Fibroblast of peridontal ligament (primary cell): ENCODE measurements around the gene SLC2A11.
"Not testable (repeated sequence)": the region's sequence is repeated elsewhere in the genome, so short reads cannot be mapped to it uniquely, and the experiment has no call there.

Experiments used
- DNase-seq: peaks from one replicate; pipeline ENCODE4 v3.0.0-alpha.2; 2010; ENCODE audit errors: extremely low read depth

The SLC2A11 gene

GRCh38 chr22:23847310-23847920 lies 10.3 kb upstream of the SLC2A11 start:
- DNase-seq: no peak

DNA sequence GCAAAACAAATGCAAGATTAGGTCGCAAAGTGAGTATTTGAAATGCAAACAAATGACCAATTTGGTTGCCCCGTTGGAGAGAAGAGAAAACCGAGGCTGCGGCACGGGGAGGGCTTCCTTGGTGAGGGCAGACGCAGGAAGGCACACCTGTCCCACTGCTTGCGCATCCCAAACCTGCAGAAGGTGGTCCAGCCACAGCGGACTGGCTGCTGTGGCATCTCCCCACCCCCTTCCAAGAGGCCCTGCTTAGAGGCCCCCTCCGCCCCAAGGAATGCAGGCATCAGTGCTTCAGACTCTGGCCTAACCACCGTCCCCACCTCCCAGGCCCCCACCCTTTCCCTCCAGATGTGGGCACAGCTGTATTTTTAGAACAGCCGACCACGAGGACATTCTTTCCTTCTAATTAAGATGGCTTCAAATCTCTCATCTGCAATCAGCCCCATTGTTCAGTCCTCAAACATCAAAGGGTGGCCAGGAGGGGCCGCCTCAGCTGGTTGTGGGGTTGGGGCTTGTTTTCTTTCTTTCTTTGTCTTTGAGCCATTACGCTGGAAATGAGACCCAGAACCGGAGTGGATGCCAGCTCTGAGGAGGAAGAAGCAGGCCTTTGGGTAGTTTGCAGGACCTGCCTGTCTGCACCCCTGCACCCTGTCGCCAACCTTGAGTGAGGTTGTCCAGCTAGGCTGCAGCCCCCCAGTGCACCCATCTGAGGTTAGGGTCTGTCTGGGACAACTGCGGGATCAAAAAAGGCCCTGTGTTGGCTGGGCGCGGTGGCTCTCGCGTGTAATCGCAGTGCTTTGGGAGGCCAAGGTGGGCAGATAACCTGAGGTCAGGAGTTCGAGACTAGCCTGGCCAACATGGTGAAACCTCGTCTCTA lies 9.4 kb upstream of the SLC2A11 start:
- peak; percentile 8 for DNase-seq

- peak; percentile 53 for DNase-seq
These were observed 8.4 kb upstream of the SLC2A11 start for GRCh38 chr22:23849009-23850006.

DNA sequence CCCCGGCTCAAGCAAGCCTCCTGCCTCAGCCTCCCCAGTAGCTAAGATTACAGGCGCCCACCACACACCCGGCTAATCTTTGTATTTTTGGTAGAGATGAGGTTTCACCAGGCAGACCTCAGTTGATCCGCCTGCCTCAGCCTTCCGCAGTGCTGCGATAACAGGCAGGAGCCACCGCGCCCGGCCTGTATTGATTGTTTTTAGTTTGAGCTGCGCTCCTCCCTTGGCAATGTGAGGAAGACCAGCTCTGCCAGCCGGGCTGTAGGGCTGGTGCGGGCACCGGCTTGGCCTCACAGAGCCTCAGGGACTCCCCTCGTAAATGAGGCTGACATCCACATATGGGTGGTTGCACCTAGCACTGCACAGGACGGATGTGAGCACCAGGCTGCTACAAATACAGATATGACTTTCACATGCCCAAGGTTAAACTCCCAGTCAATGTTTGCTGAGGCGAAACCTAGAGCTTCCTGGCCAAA lies 7.5 kb upstream of the SLC2A11 start:
- DNase-seq: no peak

DNA sequence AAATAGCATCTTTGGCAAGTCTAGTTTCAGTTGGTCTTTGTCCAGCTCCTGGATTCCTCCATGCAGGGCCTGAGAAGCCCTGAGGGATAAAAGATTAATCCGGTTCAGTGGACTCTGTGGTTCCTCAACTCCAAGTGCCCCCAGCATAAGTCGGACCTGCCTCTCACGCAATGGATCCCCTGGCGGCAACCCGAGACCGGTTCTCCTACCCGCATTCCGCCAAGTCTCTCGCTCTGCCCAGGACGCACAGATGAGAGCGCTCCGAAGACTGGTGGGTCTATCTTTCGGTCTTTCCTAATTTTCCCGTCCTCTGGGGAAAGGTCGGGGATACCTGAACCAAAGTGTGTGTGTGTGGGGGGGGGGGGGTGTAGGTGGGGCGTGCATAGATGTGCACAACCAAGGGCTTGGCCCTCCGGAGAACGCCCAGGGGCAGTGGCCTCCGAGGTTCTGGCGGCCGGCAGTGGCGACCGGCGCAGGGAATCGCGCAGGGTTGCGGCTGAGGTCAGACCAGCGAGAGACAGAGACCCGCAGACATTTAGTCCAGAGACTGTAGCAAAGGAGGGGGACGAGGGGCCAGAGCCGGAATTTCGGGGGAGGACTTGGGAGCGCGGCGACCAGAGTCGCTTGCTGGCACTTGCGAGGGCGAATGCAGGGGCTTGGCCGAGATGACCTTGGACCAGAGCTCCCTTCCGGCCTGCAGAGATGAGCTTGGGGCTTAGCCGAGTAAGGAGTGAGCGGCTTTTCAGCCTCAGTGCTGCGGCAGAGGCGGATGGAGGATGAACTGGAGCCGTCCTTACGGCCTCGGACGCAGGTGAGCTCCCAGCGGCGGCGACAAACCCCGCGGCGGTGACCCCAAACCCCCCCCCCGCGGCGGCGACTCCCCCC lies 712 bp upstream of the SLC2A11 start:
- DNase-seq: peak; percentile 48

DNA sequence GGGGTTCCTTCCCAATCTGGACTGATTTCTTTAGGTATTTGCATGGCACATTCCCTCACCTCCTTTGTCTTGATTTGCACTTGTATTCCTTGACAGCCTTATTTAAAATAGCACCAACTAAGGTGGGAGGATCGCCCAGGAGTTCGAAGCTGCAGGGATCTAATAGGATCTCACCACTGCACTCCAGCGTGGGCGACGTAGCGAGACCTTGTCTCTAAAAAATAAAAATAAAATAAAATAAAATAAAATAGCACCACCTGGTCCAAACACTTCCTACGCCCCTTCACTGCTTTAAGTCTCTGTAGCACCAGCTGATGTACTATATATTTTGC lies 775 bp downstream of the SLC2A11 start:
- no peak for DNase-seq

DNA sequence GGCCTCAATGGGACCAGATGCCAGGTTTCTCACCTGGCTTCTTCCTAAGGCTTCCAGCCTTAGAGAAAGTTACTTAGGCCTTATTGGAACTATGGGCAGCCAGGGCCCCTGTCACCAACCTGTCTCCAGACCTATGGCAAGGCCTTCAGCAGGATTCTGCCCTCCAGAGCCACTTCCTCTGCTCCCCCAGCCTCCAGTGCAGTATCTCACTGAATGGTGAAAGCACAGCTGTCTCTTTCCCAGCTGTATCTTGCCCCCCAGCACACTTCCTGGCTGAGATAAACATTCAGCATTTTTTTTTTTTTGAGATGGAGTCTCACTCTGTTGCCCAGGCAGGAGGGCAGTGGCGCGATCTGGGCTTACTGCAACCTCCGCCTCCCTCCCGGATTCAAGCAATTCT lies 1.5 kb downstream of the SLC2A11 start:
- no peak for DNase-seq

DNA sequence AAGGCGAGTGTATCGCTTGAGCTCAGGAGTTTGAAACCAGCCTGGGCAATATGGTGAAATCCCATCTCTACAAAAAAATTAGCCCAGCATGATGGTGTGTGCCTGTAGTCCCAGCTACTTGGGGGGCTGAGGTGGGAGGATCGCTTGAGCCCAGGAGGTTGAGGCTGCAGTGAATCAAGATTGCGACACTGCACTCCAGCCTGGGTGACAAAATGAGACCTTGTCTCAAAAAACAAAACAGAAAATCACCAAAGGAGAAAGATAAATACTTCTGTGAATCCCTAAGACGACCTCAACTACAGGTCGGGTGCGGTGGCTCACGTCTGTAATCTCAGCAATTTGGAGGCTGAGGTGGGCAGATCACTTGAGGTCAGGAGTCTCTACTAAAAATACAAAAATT lies 2.5 kb downstream of the SLC2A11 start:
- DNase-seq: not testable (repeated sequence)

DNA sequence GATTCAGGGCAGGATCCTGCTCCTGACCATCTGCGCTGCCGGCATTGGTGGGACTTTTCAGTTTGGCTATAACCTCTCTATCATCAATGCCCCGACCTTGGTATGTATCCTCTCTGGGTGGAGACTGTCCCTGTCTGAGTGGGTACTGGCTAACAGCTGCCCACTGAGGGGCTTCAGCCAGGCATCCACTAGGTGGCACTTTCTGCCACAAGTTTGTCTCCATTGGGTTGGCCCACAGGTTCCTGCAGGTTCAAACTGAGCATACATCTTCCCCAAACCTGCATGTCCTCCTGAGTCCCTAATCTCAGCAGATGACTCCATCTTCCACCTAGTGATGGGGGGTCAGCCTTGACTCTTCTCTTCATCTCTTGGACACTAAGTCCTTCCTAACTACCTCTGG lies 4.4 kb downstream of the SLC2A11 start:
- peak; percentile 42 for DNase-seq

- not testable (repeated sequence) for DNase-seq
These were observed 7.0 kb downstream of the SLC2A11 start for GRCh38 chr22:23864499-23865154.

- DNase-seq: no peak
These were observed 10.9 kb downstream of the SLC2A11 start for GRCh38 chr22:23868580-23868979.

- no peak for DNase-seq
These were observed 17.2 kb downstream of the SLC2A11 start for GRCh38 chr22:23874871-23875270.

DNA sequence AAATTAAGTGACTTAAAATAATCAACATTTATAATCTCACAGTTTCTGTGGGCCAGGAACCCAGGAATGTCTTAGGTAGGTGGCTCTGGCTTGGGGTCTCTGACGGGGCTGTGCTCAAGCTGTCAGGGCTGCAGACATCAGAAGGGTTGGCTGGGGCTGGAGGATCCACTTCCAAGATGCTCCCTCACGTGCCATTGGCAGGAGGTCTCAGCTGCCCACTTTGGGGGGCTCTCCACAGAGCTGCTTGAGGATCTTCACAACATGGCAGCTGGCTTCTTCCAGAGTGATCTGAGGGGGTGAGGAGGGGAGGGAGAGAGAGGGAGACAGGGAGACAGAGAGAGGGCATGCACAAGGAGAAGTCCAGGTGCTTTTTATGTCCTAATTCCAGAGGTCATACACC lies 18.1 kb downstream of the SLC2A11 start:
- no peak for DNase-seq

DNA sequence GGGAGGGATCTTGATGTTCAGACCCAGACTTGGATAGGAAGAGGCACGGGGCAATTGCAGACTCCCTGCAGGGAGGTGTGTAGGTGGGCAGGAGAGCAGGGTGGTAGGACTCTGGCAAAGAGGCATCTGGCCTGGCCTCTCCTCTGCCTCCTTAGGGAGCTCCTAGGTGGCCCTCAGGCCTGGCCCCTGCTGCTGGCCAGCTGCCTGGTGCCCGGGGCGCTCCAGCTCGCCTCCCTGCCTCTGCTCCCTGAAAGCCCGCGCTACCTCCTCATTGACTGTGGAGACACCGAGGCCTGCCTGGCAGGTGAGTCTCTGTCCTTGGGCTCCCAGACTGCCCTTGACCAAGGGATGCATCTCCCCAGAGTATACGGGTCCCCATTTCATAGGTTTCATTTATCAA lies 19.9 kb downstream of the SLC2A11 start:
- no peak for DNase-seq

GRCh38 chr22:23878219-23878618 lies 20.5 kb downstream of the SLC2A11 start:
- DNase-seq: no peak

DNA sequence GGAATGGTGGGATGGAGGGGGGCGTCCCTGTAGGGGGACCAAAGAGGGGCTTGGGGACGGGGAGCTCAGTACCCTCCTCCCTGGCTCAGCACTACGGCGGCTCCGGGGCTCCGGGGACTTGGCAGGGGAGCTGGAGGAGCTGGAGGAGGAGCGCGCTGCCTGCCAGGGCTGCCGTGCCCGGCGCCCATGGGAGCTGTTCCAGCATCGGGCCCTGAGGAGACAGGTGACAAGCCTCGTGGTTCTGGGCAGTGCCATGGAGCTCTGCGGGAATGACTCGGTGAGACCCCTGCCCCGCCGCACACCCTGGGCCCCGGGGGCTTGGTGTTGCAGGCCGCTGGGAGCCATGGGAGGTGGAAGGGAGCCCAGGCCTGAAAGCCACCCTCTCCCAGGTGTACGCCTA lies 24.7 kb downstream of the SLC2A11 start:
- DNase-seq: no peak

GRCh38 chr22:23883658-23884057 lies 26.0 kb downstream of the SLC2A11 start:
- DNase-seq: no peak

GRCh38 chr22:23884140-23884539 lies 26.5 kb downstream of the SLC2A11 start:
- no peak for DNase-seq

DNA sequence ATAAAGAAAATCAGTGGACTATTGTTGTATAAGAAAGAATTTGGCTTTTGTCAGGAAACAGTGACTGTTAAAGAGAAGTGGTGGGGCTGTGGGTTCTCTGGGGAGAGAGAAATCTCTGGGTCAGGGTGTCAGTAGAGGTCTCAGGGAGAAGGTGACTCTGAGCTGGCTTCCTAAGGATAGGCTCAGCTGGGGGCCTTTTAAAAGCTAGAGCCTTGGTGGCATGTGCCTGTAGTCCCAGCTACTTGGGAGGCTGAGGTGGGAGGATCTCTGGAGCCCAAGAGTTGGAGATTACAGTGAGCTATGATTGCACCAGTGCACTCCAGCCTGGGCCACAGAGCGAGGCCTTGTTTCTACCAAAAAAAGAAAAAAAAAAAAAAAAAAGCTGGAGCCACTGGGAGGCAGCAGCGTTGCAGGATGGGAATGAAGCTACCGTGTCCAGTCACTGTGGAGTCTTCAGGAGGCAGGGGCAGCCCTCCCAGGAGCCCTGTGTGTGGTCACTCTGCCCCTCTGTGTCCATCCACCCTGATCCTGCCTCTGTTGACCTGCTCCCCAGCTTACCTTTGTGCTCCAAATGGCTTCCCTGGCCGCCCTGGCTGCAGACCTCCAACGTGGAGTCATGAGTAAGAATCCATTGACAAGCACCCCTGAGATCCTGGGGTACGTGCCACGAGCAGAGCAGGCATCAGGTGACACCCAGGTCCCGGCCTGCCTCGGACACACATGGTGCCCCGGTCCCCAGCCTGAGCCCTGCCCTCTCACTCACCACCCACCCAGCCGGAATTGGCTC lies 31.1 kb downstream of the SLC2A11 start:
- peak; percentile 31 for DNase-seq

DNA sequence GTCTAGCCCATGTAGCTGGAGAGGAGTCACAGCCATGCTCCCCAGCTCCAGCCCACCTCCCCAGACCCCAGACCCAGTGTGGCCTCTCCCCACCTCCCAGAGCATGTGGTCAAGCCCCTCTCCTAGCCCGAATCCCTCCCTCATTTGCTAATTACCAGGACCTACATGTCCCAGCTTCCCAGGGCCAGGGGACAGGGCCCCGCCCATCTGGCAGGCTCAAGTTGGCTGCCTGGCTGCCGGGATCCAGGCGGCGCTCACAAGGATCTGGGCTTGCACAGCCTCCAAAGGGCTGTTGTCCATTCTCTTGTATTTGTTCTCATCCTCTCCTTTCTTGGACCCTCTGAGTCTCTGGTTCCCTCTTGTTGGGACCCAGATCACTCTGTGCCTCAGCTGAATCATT lies 31.9 kb downstream of the SLC2A11 start:
- no peak for DNase-seq
